HEK293T (cell line): ENCODE data around the gene MED16.

Experiments
- CTCF ChIA-PET: fragments of 350-600 bp; formaldehyde crosslinking; extraction: SDS; loops from one replicate; lab custom pipeline; 2021; ENCODE audit warnings: antibody characterized with exemption, inconsistent platforms; lab: Yijun Ruan, JAX
- POLR2A ChIA-PET: fragments of 350-600 bp; formaldehyde crosslinking; extraction: SDS; loops from one replicate; lab custom pipeline; 2020; ENCODE audit warnings: antibody characterized with exemption, inconsistent platforms; lab: Yijun Ruan, JAX
- DNase-seq: peaks from one replicate; pipeline ENCODE4 v3.0.0; 2012; ENCODE audit warnings: mixed read lengths; ENCODE audit errors: extremely low spot score
- ARNT ChIP-seq: fragments of 450-650 bp; IDR thresholded peaks from 2 replicates; pipeline ENCODE4 v1.6.1; 2017; ENCODE audit warnings: mild to moderate bottlenecking
- BHLHE40 ChIP-seq: fragments of 450-650 bp; IDR thresholded peaks from 2 replicates; pipeline ENCODE4 v1.6.1; 2016; ENCODE audit warnings: mild to moderate bottlenecking, moderate library complexity, borderline replicate concordance
- CTBP1 ChIP-seq: fragments of 450-650 bp; IDR thresholded peaks from 2 replicates; pipeline ENCODE4 v1.6.1; 2016; ENCODE audit warnings: borderline replicate concordance
- ELF4 ChIP-seq: fragments of 450-650 bp; IDR thresholded peaks from 2 replicates; pipeline ENCODE4 v1.6.1; 2017; ENCODE audit warnings: antibody characterized with exemption
- FOXA1 ChIP-seq: fragments of 450-650 bp; IDR thresholded peaks from 2 replicates; pipeline ENCODE4 v1.6.1; 2016; ENCODE audit warnings: mild to moderate bottlenecking
- FOXK2 ChIP-seq: fragments of 450-650 bp; IDR thresholded peaks from 2 replicates; pipeline ENCODE4 v1.6.1; 2016; ENCODE audit warnings: mild to moderate bottlenecking
- FOXM1 ChIP-seq: fragments of 450-650 bp; IDR thresholded peaks from 2 replicates; pipeline ENCODE4 v1.6.1; 2017; ENCODE audit warnings: mild to moderate bottlenecking, borderline replicate concordance
- HDGF ChIP-seq: fragments of 450-650 bp; IDR thresholded peaks from 2 replicates; pipeline ENCODE4 v1.6.1; 2017; ENCODE audit warnings: antibody characterized with exemption, borderline replicate concordance
- L3MBTL2 ChIP-seq: fragments of 450-650 bp; conservative IDR thresholded peaks from 2 replicates; pipeline ENCODE4 v1.6.1; 2016; ENCODE audit warnings: mild to moderate bottlenecking
- LEF1 ChIP-seq: fragments of 450-650 bp; IDR thresholded peaks from 2 replicates; pipeline ENCODE4 v1.6.1; 2017; ENCODE audit warnings: mild to moderate bottlenecking, borderline replicate concordance
- NFRKB ChIP-seq: fragments of 450-650 bp; IDR thresholded peaks from 2 replicates; pipeline ENCODE4 v1.6.1; 2016; ENCODE audit warnings: mild to moderate bottlenecking, moderate library complexity
- PKNOX1 ChIP-seq: fragments of 450-650 bp; IDR thresholded peaks from 2 replicates; pipeline ENCODE4 v1.6.1; 2016
- SP1 ChIP-seq: fragments of 450-650 bp; IDR thresholded peaks from 2 replicates; pipeline ENCODE4 v1.6.1; 2017
- SUZ12 ChIP-seq: fragments of 450-650 bp; IDR thresholded peaks from 2 replicates; pipeline ENCODE4 v1.6.1; 2016; ENCODE audit warnings: mild to moderate bottlenecking
- TARDBP ChIP-seq: fragments of 450-650 bp; IDR thresholded peaks from 2 replicates; pipeline ENCODE4 v1.6.1; 2016
- ZNF384 ChIP-seq: fragments of 450-650 bp; IDR thresholded peaks from 2 replicates; pipeline ENCODE4 v1.6.1; 2016

MED16 gene

DNA sequence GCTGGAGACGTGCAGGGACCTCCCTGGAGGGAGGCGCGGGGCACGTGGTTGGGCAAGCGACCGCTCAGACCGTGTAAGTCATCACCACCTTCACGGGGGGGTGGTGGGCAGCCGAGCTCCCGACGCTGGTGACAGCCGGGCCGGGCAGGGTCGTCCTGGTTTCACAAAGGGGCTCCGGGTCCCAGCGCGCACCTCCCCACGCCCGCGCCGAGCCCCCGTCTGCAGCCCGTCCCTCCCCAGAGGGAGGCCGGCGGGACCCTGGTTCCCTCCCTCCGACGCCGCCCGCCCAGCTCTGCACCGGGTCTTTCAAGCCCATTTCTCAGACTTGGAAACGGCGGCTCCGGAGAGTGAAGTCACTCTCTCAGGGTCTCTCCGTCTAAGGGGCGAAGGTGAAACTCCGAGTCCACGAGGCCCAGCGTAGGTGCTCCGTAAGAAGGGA, 32.1 kb upstream of the MED16 start:
- no peak for DNase-seq
- no peak for TF ChIP-seq CTBP1
- TF ChIP-seq FOXM1 = 0 out of 2 replicates have a peak, but pooled peaks have one; percentile 7
- TF ChIP-seq L3MBTL2 = peak; percentile 32
- TF ChIP-seq ELF4 = no peak
- no peak for TF ChIP-seq SUZ12
- no peak for TF ChIP-seq BHLHE40
- TF ChIP-seq FOXA1 = no peak
- no peak for TF ChIP-seq ZNF384
- TF ChIP-seq SP1 = no peak
- POLR2A ChIA-PET = no interaction called here
- CTCF ChIA-PET = interaction anchor here (0.6 kb wide), 1 partner anchor 57 kb away, joined by 4 read pairs; no protein-coding TSS in a partner anchor

- ChIA-PET CTCF (interaction anchor here (0.6 kb wide), 2 partner anchors 57 to 581 kb away, joined by 4 read pairs; no protein-coding TSS in a partner anchor), POLR2A (interaction anchor here (1.2 kb wide), 1 partner anchor 344 kb away, joined by 4 read pairs; the partner anchor contains the start of gene CIRBP)
Observed at GRCh38 chr19:924553-925086, 31.6 kb upstream of the MED16 start.

GRCh38 chr19:920051-920864, 27.3 kb upstream of the MED16 start:
- TF ChIP-seq FOXK2 (no peak), HDGF (no peak), PKNOX1 (no peak), FOXA1 (no peak), CTBP1 (no peak), SP1 (no peak), TARDBP (no peak), L3MBTL2 (no peak), NFRKB (no peak), LEF1 (no peak), SUZ12 (no peak), FOXM1 (no peak), ZNF384 (no peak), BHLHE40 (no peak), ELF4 (no peak), ARNT (no peak)
- POLR2A ChIA-PET = interaction anchor here (0.6 to 1.1 kb wide), 3 partner anchors 12 to 122 kb away, joined by 3 to 4 read pairs (median 4); partner anchors contain the start of gene WDR18
- CTCF ChIA-PET = interaction anchor here (1.4 kb wide), 1 partner anchor 64 kb away, joined by 4 read pairs; the partner anchor contains the start of gene WDR18
- DNase-seq = no peak

More at GRCh38 chr19:924553-925086, 31.6 kb upstream of the MED16 start:
- peak; percentile 73; the same call in 1 of the 2 replicates for TF ChIP-seq PKNOX1
- peak; percentile 91 for TF ChIP-seq L3MBTL2
- TF ChIP-seq SUZ12 = no peak
- DNase-seq = no peak

- ChIA-PET POLR2A (interaction anchor here (0.6 to 1.1 kb wide), 3 partner anchors 11 to 121 kb away, joined by 3 to 4 read pairs (median 4); partner anchors contain the start of gene WDR18), CTCF (no interaction called here)
- no peak for TF ChIP-seq SP1
- no peak for TF ChIP-seq L3MBTL2
- no peak for DNase-seq
Observed at GRCh38 chr19:919199-920050, 26.4 kb upstream of the MED16 start.

GRCh38 chr19:918481-919198, 25.7 kb upstream of the MED16 start:
- ChIA-PET POLR2A (no interaction called here), CTCF (no interaction called here)

More at GRCh38 chr19:918481-919198, 25.7 kb upstream of the MED16 start:
- no peak for DNase-seq
- TF ChIP-seq BHLHE40 = no peak
- TF ChIP-seq TARDBP = no peak
- no peak for TF ChIP-seq HDGF
- TF ChIP-seq FOXK2 = no peak
- no peak for TF ChIP-seq FOXM1
- no peak for TF ChIP-seq SUZ12
- no peak for TF ChIP-seq L3MBTL2
- TF ChIP-seq FOXA1 = no peak
- no peak for TF ChIP-seq SP1
- TF ChIP-seq ELF4 = no peak
- TF ChIP-seq LEF1 = no peak
- no peak for TF ChIP-seq PKNOX1
